ENCODE measurements around the gene FHIP2A. TPM values are rescaled to one million over a fixed set of nuclear protein-coding genes. Genes with fewer than 3 reads are reported as not detected.

The FHIP2A gene
- total and polyA plus RNA-seq, 7 experiments from 2014 or later, result 6.1 to 28.7 (median 18.2) TPM

DNA sequence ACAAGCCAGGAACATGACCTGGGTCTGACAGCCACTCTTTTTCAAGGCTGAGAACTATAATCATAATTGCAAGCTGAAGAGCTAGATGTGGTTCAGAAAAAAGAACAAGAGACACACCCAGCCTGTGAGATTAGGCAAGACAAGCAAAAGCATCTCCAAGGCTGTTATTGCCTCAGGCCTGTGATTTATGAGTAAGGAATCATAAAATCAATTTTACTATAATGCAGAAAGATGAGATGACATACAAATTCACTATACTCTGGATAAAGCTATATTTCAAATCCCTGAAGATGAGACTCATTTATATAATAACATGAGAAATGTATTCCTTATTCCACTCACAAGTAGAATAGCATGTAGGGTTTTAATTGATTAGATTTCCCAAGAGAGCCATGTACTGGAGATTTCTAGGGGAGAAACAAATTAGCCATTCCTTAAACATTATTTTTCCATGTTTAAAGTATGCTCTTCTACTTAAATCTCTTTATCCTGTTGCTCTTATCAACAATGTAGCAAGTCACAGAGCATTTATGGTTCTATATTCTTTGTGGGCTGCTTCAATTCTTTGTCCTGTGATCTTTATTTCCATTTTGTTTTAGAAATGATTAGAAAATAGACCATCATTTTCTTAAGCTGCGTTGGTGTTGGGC is 47.4 kb downstream of the FHIP2A start:
- H3K36me3 ChIP-seq (ENCODE audit: control insufficient read depth in 2 of 3, insufficient read depth in 3 of 3, low read length in 3 of 3), result no peaks in the 10 kb centered on the region
- H3K4me3 ChIP-seq (ENCODE audit: low read length), result no peak overlapping the region
- no peaks in the 10 kb centered on the region for H3K4me1 ChIP-seq (ENCODE audit: control insufficient read depth in 2 of 2, insufficient read depth in 2 of 2, low read length in 2 of 2)
- no peaks in the 10 kb centered on the region for H3K9me3 ChIP-seq (ENCODE audit: control insufficient read depth in 2 of 3, low read length in 3 of 3)
- Mint-ChIP-seq H3K9me3 (peaks cover 0 to 5% (median 0%) of the 10 kb centered on the region in 11 donors), H3K27ac (no peak overlapping the region), H3K27me3 (peaks cover 6 to 28% (median 16%) of the 10 kb centered on the region in 5 donors), H3K4me3 (no peak overlapping the region), H3K36me3 (peaks cover 0 to 19% (median 11%) of the 10 kb centered on the region in 5 donors), H3K4me1 (peaks cover 0 to 1% (median 0%) of the 10 kb centered on the region in 7 donors)
- no peak overlapping the region for H3K27ac ChIP-seq (ENCODE audit: low read depth, low read length)
- ATAC-seq (no peak), DNase-seq (no peak)
- H3K27me3 ChIP-seq (ENCODE audit: control insufficient read depth in 2 of 2, insufficient read depth in 2 of 2, low read length in 2 of 2), result no peaks in the 10 kb centered on the region
- intact Hi-C loops (cut with micrococcal nuclease), result no loop called here
- ChIA-PET CTCF (no interaction called here), POLR2A (no interaction called here)

DNA sequence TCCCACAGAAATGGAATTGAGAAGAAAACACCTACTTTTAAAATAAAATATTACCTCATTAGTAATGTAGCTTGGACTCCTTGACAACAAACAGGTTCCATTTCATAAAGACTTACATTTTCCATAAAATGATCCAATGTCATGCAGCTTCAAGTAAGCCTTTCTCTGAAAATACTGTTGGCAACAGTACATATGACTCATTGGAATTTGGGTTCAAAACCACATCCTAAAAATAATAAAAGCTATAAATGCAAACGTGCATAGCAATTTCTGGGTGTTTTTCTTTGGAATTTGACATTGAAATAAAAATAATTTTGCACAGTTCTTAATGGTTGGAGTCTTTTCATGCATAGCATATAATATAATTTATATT is 47.9 kb downstream of the FHIP2A start:
- H3K27ac Mint-ChIP-seq, result no peak overlapping the region
- ChIA-PET CTCF (no interaction called here), POLR2A (no interaction called here)
- DNase-seq (no peak), ATAC-seq (no peak)
- H3K27me3 Mint-ChIP-seq, result peaks cover 6 to 32% (median 16%) of the 10 kb centered on the region in 5 donors
- Histone ChIP-seq H3K9me3 (ENCODE audit: control insufficient read depth in 2 of 3, low read length in 3 of 3) (no peaks in the 10 kb centered on the region), H3K36me3 (ENCODE audit: control insufficient read depth in 2 of 3, insufficient read depth in 3 of 3, low read length in 3 of 3) (no peaks in the 10 kb centered on the region), H3K27me3 (ENCODE audit: control insufficient read depth in 2 of 2, insufficient read depth in 2 of 2, low read length in 2 of 2) (no peaks in the 10 kb centered on the region), H3K27ac (ENCODE audit: low read depth, low read length) (no peak overlapping the region), H3K4me3 (ENCODE audit: low read length) (no peak overlapping the region), H3K4me1 (ENCODE audit: control insufficient read depth in 2 of 2, insufficient read depth in 2 of 2, low read length in 2 of 2) (no peaks in the 10 kb centered on the region)
- peaks cover 0 to 14% (median 7%) of the 10 kb centered on the region in 5 donors for H3K36me3 Mint-ChIP-seq
- peaks cover 0 to 1% (median 0%) of the 10 kb centered on the region in 7 donors for H3K4me1 Mint-ChIP-seq
- peaks cover 0 to 5% (median 0%) of the 10 kb centered on the region in 11 donors for H3K9me3 Mint-ChIP-seq
- intact Hi-C loops (cut with micrococcal nuclease), result no loop called here
- no peak overlapping the region for H3K4me3 Mint-ChIP-seq

DNA sequence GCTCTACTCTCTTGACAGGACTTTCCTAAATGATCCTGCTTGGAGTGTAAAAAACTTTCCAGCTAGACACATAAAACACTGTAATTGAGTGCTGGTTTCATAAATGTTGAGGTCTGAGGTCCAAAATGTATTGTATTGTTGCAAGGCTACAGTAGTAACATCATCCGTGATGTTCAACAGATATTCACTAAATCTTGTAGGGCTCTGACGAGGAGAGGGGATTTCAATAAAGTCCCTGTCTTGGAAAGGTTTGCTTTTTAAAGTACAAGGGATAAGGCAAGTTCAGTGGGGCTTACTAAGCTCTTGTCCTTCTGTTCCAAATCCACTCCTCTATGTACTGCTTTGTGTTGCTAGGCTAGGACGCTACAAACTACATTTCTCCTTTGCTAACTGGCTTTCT is 48.9 kb downstream of the FHIP2A start:
- intact Hi-C loops (cut with micrococcal nuclease), result no loop called here
- CTCF ChIA-PET, result no interaction called here
- H3K4me1 ChIP-seq (ENCODE audit: control insufficient read depth in 2 of 2, insufficient read depth in 2 of 2, low read length in 2 of 2), result no peaks in the 10 kb centered on the region
- POLR2A ChIA-PET, result interaction anchor here (0.5 kb wide), 1 partner anchor 357 kb away, joined by 4 read pairs; no protein-coding TSS in a partner anchor
- peaks cover 0 to 5% (median 0%) of the 10 kb centered on the region in 11 donors for H3K9me3 Mint-ChIP-seq
- DNase-seq (no peak), ATAC-seq (no peak)
- no peak overlapping the region for H3K27ac Mint-ChIP-seq
- peaks cover 0 to 9% (median 4%) of the 10 kb centered on the region in 5 donors for H3K36me3 Mint-ChIP-seq
- peaks cover 0 to 5% of the 10 kb centered on the region in 2 donors for H3K27me3 ChIP-seq (ENCODE audit: control insufficient read depth in 2 of 2, insufficient read depth in 2 of 2, low read length in 2 of 2)
- H3K4me3 Mint-ChIP-seq, result no peak overlapping the region
- H3K27ac ChIP-seq (ENCODE audit: low read depth, low read length), result no peak overlapping the region
- peaks cover 0 to 7% (median 4%) of the 10 kb centered on the region in 7 donors for H3K4me1 Mint-ChIP-seq
- no peaks in the 10 kb centered on the region for H3K9me3 ChIP-seq (ENCODE audit: control insufficient read depth in 2 of 3, low read length in 3 of 3)
- peaks cover 13 to 38% (median 23%) of the 10 kb centered on the region in 5 donors for H3K27me3 Mint-ChIP-seq
- no peaks in the 10 kb centered on the region for H3K36me3 ChIP-seq (ENCODE audit: control insufficient read depth in 2 of 3, insufficient read depth in 3 of 3, low read length in 3 of 3)
- H3K4me3 ChIP-seq (ENCODE audit: low read length), result no peak overlapping the region

DNA sequence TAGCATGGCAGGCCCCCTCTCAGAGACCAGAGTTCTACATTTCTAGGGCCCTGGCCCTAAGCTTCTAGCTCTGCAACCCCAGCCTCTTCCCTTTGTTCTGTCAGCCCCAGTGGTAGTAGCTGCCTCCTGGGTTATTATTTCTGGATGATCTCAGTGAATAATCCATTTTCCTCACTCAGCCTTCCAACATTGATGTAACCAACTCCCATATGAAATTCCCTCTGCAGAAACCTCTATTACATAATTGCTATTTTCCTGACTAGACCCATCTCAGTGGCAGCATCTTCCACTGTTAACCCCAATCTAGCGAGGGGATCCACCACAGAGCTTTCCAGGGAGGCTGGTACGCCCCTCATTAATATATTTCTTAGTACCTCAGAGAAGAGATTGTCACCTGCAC is 49.8 kb downstream of the FHIP2A start:
- intact Hi-C loops (cut with micrococcal nuclease), result no loop called here
- Histone ChIP-seq H3K9me3 (ENCODE audit: control insufficient read depth in 2 of 3, low read length in 3 of 3) (no peaks in the 10 kb centered on the region), H3K27me3 (ENCODE audit: control insufficient read depth in 2 of 2, insufficient read depth in 2 of 2, low read length in 2 of 2) (peaks cover 0 to 5% of the 10 kb centered on the region in 2 donors), H3K4me1 (ENCODE audit: control insufficient read depth in 2 of 2, insufficient read depth in 2 of 2, low read length in 2 of 2) (no peaks in the 10 kb centered on the region), H3K4me3 (ENCODE audit: low read length) (no peak overlapping the region), H3K36me3 (ENCODE audit: control insufficient read depth in 2 of 3, insufficient read depth in 3 of 3, low read length in 3 of 3) (no peaks in the 10 kb centered on the region), H3K27ac (ENCODE audit: low read depth, low read length) (no peak overlapping the region)
- Mint-ChIP-seq H3K4me1 (peaks cover 0 to 14% (median 4%) of the 10 kb centered on the region in 7 donors), H3K27ac (no peak overlapping the region), H3K27me3 (peaks cover 21 to 47% (median 32%) of the 10 kb centered on the region in 5 donors), H3K4me3 (no peak overlapping the region), H3K36me3 (peaks cover 0 to 4% (median under 1%) of the 10 kb centered on the region in 5 donors), H3K9me3 (peaks cover 0 to under 1% (median 0%) of the 10 kb centered on the region in 11 donors)
- ChIA-PET POLR2A (no interaction called here), CTCF (interaction anchor here (0.5 kb wide), 1 partner anchor 9 kb away, joined by 4 read pairs; no protein-coding TSS in a partner anchor)
- no peak for ATAC-seq
- no peak for DNase-seq

Other genes starting within 250 kb of the FHIP2A start
- 100 to 1,000 TPM; 109 to 362 (median 258) TPM for gene ABLIM1, start 163.5 kb upstream of the FHIP2A start, total RNA-seq
- 100 to 1,000 TPM; 372 to 440 TPM for gene ABLIM1, start 163.5 kb upstream of the FHIP2A start, polyA plus RNA-seq
- gene TRUB1, start 116.4 kb downstream of the FHIP2A start, total RNA-seq, result 10 to 100 TPM in 3 of 5 experiments, 1 to 10 TPM in 2; 6.8 to 14.6 (median 12.9) TPM
- 10 to 100 TPM in 1 of 2 donors, 1 to 10 TPM in 1; 7.9 to 11.2 TPM for gene TRUB1, start 116.4 kb downstream of the FHIP2A start, polyA plus RNA-seq

Measured in naive thymus-derived CD4-positive, alpha-beta T cell (primary cell).